Esophagus muscularis mucosa (tissue), 4 donors: ENCODE measurements around the gene POM121. TPM values are rescaled to one million over a fixed set of nuclear protein-coding genes. Genes with fewer than 3 reads are reported as not detected.
"Not testable (repeated sequence)": the region's sequence is repeated elsewhere in the genome, so short reads cannot be mapped to it uniquely, and the experiment has no call there.

Experiments used
- DNase-seq: peaks from one replicate; pipeline ENCODE4 v3.0.0-alpha.2; 2017; ENCODE audit errors: extremely low spot score
- H3K27ac ChIP-seq, 4 donors: fragments of 200-600 bp; sonication (generic); replicated peaks in 1 of 4; 1 replicate in 3 of 4; 2 replicates in 1 of 4; pipeline ENCODE4 v1.5.1; 2016 to 2019; ENCODE audit warnings: mild to moderate bottlenecking in 1 of 4
- H3K27me3 ChIP-seq, 4 donors: fragments of 200-600 bp; sonication (generic); one replicate each; pipeline versions ENCODE4 v1.5.1 to v1.6.0; 2016 to 2019
- H3K36me3 ChIP-seq, 4 donors: fragments of 200-600 bp; sonication (generic); one replicate each; pipeline ENCODE4 v1.5.1; 2016 to 2019
- H3K4me1 ChIP-seq, 4 donors: fragments of 200-600 bp; sonication (generic); one replicate each; pipeline ENCODE4 v1.5.1; 2016 to 2019
- H3K4me3 ChIP-seq, 4 donors: fragments of 200-600 bp; sonication (generic); 1 replicate in 2 of 4; 2 replicates in 2 of 4; pipeline ENCODE4 v1.5.1; 2016 to 2019; ENCODE audit warnings: mild to moderate bottlenecking in 4 of 4, moderate library complexity in 1 of 4
- H3K9me3 ChIP-seq, 4 donors: fragments of 200-600 bp; sonication (generic); 1 replicate in 3 of 4; 2 replicates in 1 of 4; pipeline ENCODE4 v1.5.1; 2016 to 2019
- EP300 ChIP-seq: sonication (generic); formaldehyde crosslinking; IDR thresholded peaks from one replicate; pipeline ENCODE4 v1.6.1; 2017; ENCODE audit warnings: antibody characterized with exemption
- POLR2A ChIP-seq: fragments of 450-650 bp; IDR thresholded peaks from one replicate; pipeline ENCODE4 v1.6.1; 2017; ENCODE audit warnings: antibody characterized with exemption, moderate library complexity, mild to moderate bottlenecking, low read depth
- POLR2AphosphoS5 ChIP-seq, 2 donors: sonication (generic); formaldehyde crosslinking; IDR thresholded peaks; one replicate each; pipeline ENCODE4 v1.6.1; 2017; ENCODE audit warnings: antibody characterized with exemption in 2 of 2
- WGBS: methylation state at CpG from one replicate; pipeline ENCODE4 v1.1.5; 2018; 5-methylcytosine and 5-hydroxymethylcytosine counted together
- intact Hi-C: fragments of 100-400 bp; cut with DNase I; formaldehyde crosslinking; loops from one replicate; pipeline ENCODE4 v1.15.1; 2023
- total RNA-seq, 4 donors: library from RNA; depleted of rRNA; stranded (reverse); fragments of >200 nt; gene quantifications; one replicate each; pipeline versions ENCODE4 v1.1.0 to v1.2.1, GENCODE V29; 2016
- TF ChIP-seq, protein P1 (sequence below), 3 experiments: fragments of 200-600 bp in 2 of 3; fragments of 450-650 bp in 1 of 3; sonication (generic) in 2 of 3; IDR thresholded peaks; one replicate each; pipeline ENCODE4 v1.5.1; 2017 to 2019; ENCODE audit warnings: antibody characterized with exemption in 3 of 3, mild to moderate bottlenecking in 2 of 3, moderate library complexity in 1 of 3

POM121 gene
- 10 to 100 TPM; 15.6 to 26.2 (median 17.2) TPM for total RNA-seq

DNA sequence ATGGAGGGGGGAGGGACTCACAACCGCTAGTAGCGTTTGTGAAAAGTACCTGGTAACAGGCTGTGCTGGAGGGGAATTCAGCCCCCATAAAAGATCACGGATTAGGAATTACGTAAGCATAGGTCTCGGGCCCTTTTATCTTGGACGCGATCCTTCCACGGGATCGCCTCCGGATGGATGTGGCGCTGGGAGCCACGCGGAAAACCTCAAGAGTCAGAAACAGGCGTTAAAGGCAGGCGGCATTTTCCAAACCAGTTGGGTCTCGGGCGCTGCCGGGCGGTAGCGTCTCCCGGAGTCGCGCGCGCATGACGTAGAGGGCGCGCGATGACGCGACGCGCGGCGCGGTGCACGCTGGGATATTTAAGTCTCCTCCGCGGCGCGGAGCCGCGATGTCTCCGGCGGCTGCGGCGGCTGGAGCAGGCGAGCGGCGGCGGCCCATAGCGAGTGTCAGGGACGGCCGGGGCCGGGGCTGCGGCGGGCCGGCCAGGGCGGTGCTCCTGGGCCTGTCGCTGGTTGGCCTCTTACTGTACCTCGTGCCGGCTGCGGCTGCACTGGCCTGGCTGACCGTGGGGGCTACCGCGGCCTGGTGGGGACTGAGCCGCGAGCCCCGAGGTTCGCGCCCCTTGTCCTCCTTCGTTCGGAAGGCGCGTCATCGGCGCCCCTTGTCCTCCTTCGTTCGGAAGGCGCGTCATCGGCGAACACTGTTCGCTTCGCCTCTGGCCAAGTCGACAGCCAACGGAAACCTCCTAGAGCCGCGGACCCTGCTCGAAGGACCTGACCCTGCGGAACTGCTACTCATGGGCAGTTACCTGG is at the start of gene POM121:
Gene POM121 (plus strand): TSS at position 363 of the 813 bp plus-strand sequence. CDS start 27 bp downstream, at position 390.
- Histone ChIP-seq H3K36me3 (peaks cover 31 to 44% (median 40%) of the 10 kb centered on the region in 4 donors), H3K27me3 (no peaks in the 10 kb centered on the region), H3K4me1 (peaks cover 19 to 35% (median 30%) of the 10 kb centered on the region in 4 donors), H3K9me3 (no peaks in the 10 kb centered on the region), H3K4me3 (peak within 1 kb of the TSS; percentile 78 to 90 (median 86)), H3K27ac (peak within 1 kb of the TSS; percentile 91 to 96 (median 94))
- peak; percentile 73 to 92 for TF ChIP-seq POLR2AphosphoS5 (IDR thresholded peaks at IDR 0.05)
- no peak for TF ChIP-seq EP300
- TF ChIP-seq, protein P1, sequence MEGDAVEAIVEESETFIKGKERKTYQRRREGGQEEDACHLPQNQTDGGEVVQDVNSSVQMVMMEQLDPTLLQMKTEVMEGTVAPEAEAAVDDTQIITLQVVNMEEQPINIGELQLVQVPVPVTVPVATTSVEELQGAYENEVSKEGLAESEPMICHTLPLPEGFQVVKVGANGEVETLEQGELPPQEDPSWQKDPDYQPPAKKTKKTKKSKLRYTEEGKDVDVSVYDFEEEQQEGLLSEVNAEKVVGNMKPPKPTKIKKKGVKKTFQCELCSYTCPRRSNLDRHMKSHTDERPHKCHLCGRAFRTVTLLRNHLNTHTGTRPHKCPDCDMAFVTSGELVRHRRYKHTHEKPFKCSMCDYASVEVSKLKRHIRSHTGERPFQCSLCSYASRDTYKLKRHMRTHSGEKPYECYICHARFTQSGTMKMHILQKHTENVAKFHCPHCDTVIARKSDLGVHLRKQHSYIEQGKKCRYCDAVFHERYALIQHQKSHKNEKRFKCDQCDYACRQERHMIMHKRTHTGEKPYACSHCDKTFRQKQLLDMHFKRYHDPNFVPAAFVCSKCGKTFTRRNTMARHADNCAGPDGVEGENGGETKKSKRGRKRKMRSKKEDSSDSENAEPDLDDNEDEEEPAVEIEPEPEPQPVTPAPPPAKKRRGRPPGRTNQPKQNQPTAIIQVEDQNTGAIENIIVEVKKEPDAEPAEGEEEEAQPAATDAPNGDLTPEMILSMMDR (IDR thresholded peaks at IDR 0.05), result peak in 1 of 3 experiments; percentile 11
- peak; percentile 6 for TF ChIP-seq POLR2A
- peak; percentile 95 for DNase-seq
- WGBS, result under 1% methylated on average over 33 of the region's 91 CpGs
- intact Hi-C loops, result no loop called here

DNA sequence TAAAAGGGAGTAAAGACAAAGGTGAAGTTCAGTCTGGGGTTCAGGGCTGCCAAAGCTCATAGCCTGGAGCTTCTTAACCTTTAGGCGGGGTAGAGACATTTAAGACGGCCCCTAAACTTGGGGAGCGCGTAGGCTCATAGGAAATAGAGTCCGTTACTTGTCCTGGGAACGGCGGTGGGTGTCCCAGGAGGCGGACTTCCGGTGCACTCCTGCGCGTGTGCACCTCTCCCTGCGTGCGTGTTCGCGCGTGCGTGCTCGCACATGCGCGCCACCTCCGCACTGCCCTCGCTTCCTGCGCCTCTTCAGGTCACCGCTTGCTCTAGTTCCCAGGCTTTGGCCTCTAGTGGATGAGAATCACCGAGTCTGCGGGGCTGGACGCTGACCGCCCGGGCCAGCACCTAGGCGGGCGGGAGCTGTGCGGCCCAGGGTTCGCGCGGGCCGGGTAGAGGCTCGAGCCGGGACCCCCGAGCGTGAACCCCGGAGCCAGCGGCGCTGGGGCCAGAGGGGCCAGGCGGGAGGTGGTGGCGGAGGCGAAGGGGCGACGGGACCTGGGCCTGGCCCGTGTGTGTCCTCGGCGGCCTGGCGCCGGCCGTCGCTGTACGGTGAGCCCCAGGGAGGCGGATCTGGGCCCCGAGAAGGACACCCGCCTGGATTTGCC is 45.7 kb upstream of the POM121 start:
- Histone ChIP-seq H3K4me3 (peak overlapping the region; percentile 63 to 87 (median 72)), H3K4me1 (peaks cover 7 to 24% (median 20%) of the 10 kb centered on the region in 4 donors), H3K27ac (peak overlapping the region; percentile 92 to 96 (median 93))
- peak; percentile 93 for DNase-seq
- TF ChIP-seq POLR2AphosphoS5 (IDR thresholded peaks at IDR 0.05), result peak; percentile 93 to 95
- TF ChIP-seq, protein P1 (IDR thresholded peaks at IDR 0.05), result peak in 2 of 3 experiments; percentile 12 to 16
- TF ChIP-seq POLR2A, result peak; percentile 8
- intact Hi-C loops, H3K36me3 ChIP-seq, H3K27me3 ChIP-seq, H3K9me3 ChIP-seq: not testable (repeated sequence)
- WGBS, result 0% methylated on average over 6 of the region's 59 CpGs

DNA sequence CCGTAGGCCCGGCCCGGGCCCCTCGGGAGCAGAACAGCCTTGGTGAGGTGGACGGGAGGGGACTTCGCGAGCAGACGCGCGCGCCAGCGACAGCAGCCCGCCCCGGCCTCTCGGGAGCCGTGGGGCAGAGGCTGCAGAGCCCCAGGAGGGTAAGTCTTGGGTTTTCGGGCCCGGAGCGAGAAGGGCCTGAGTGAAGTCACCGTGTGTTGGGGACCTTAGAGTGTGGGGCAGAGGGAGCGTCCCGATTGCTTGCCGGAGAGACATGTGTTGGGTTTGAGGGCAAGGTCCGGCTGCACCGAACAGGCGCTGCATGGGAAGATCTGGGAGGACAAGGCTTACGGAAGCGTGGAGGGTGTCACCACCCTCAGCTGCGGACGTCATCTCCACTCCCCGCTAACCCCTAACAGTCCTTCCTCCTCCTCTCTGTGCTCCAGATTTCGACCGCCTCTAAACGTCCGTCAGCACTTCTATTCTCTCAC is 45.1 kb upstream of the POM121 start:
- H3K36me3 ChIP-seq, DNase-seq, H3K9me3 ChIP-seq, H3K27me3 ChIP-seq, intact Hi-C loops: not testable (repeated sequence)
- H3K4me3 ChIP-seq, result peak overlapping the region; percentile 63 to 87 (median 72)
- 0% methylated on average over 12 of the region's 35 CpGs for WGBS
- peaks cover 7 to 24% (median 20%) of the 10 kb centered on the region in 4 donors for H3K4me1 ChIP-seq
- H3K27ac ChIP-seq, result peak overlapping the region; percentile 92 to 96 (median 93)
- TF ChIP-seq POLR2AphosphoS5 (IDR thresholded peaks at IDR 0.05), result peak; percentile 44 to 45

DNA sequence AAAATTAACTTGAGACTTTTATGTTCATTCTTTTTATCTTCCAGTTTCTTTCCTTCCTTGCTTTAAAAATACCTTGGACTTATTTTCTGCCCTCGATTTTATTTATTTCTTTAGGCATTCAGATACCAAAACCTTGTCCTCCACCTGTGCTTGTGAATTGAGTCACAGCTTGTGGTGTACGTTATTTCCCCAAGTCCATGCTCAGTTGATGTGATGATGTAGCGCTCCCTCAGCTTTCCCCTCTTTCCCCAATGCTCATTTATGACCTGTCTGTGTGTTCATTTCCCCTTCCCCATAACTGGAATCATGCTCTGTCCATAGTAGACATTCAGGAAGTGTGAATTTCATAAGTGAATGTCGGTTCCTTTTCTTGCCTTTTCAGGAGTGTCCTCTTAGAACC is 33.1 kb upstream of the POM121 start:
- WGBS, result 82% methylated on average over 4 of the region's 4 CpGs
- H3K27me3 ChIP-seq, result not testable (repeated sequence)
- peaks cover 20 to 67% (median 50%) of the 10 kb centered on the region in 4 donors for H3K36me3 ChIP-seq

DNA sequence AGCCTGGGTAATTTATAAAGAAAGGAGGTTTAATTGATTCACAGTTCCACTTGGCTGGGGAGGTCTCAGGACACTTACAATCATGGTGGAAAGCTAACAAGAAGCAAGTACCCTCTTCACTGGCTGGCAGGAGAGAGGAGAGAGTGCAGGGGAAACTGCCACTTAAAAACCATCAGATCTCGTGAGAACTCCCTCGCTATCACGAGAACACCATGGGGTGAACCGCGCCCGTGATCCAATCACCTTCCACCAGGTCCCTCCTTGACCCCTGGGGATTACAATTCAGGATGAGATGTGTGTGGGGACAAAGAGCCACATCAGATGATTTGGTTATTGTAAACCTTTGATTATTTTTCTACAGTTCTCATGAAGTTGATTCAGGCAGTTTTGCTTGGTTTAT is 20.2 kb upstream of the POM121 start:
- H3K4me3 ChIP-seq, DNase-seq, intact Hi-C loops, H3K27me3 ChIP-seq, H3K27ac ChIP-seq, H3K4me1 ChIP-seq, H3K9me3 ChIP-seq: not testable (repeated sequence)
- H3K36me3 ChIP-seq, result peaks cover 11 to 58% (median 43%) of the 10 kb centered on the region in 4 donors
- WGBS, result 98% methylated on average over 6 of the region's 6 CpGs

More for the DNA sequence above, 33.1 kb upstream of the POM121 start:
- H3K4me1 ChIP-seq, result peaks cover 0 to 11% (median 8%) of the 10 kb centered on the region in 4 donors
- intact Hi-C loops, H3K9me3 ChIP-seq, DNase-seq, H3K4me3 ChIP-seq, H3K27ac ChIP-seq: not testable (repeated sequence)

DNA sequence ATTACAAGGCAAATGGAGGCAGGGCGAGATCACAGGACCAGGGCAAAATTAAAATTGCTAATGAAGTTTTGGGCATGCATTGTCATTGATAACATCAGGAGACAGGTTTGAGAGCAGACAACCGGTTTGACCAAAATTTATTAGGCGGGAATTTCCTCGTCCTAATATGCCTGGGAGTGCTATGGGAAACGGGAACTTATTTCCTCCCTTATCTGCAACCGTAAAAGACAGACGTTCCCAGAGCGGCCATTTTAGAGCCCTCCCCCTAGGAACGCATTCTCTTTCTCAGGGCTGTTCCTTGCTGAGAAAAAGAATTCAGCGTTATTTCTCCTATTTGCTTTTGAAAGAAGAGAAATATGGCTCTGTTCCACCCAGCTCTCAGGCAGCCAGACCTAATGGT is 16.5 kb upstream of the POM121 start:
- H3K9me3 ChIP-seq, H3K4me3 ChIP-seq, H3K27ac ChIP-seq, H3K27me3 ChIP-seq, H3K4me1 ChIP-seq, DNase-seq, intact Hi-C loops: not testable (repeated sequence)
- WGBS, result 96% methylated on average over 10 of the region's 10 CpGs
- peaks cover 0 to 49% (median 33%) of the 10 kb centered on the region in 4 donors for H3K36me3 ChIP-seq

DNA sequence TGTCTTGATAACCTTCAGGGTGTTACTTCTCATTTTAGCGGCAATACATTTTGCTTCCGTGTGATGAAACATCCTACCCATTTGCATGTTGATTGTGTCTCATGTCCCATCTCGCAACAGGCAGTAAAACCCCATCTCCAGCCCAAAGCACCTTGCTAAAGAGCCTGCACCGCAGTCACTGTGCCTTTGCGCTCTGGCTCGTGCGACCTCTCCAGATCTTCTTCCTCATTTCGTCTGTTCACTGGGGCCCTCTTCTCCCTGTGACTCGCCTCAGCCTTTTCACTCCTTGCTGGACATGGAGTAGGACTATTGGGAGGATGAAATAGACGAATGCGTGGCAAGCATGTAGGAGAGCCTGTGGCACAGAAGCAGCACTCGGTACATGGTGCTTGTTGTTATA is 13.5 kb upstream of the POM121 start:
- H3K4me3 ChIP-seq, H3K27ac ChIP-seq, H3K9me3 ChIP-seq, H3K27me3 ChIP-seq, DNase-seq, intact Hi-C loops: not testable (repeated sequence)
- peaks cover 0 to 48% (median 31%) of the 10 kb centered on the region in 4 donors for H3K36me3 ChIP-seq
- peaks cover 0 to 15% (median 9%) of the 10 kb centered on the region in 4 donors for H3K4me1 ChIP-seq
- WGBS, result 83% methylated on average over 10 of the region's 12 CpGs

DNA sequence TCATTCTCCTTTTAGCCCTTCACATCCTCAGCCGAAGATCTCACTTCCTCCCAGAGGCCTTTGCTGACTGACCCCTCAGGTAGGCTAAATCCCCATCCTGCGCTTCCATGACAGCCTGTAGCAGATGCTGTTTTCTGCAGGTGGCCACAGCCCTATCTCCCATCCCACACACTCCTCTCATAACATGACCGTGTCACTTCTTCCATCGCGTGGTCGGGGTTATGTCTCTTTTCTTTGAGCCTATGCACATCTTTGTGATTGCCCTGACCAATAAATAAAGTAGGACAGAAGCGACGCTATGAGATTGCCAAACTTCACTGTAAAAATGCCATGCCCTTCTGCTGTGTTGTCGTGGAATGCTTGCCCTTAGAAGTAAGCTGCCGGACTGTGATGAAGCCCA is 11.1 kb upstream of the POM121 start:
- peaks cover 0 to 24% (median 9%) of the 10 kb centered on the region in 4 donors for H3K4me1 ChIP-seq
- intact Hi-C loops, result not testable (repeated sequence)

More for the DNA sequence above, 11.1 kb upstream of the POM121 start:
- H3K27me3 ChIP-seq, H3K9me3 ChIP-seq, H3K27ac ChIP-seq, H3K4me3 ChIP-seq, DNase-seq: not testable (repeated sequence)
- WGBS, result 81% methylated on average over 10 of the region's 10 CpGs
- peaks cover 0 to 46% (median 34%) of the 10 kb centered on the region in 4 donors for H3K36me3 ChIP-seq
